IMR-90 (cell line): Measurements from ENCODE around the gene SNX1. TPM values are rescaled to one million over a fixed set of nuclear protein-coding genes. Genes with fewer than 3 reads are reported as not detected.

Experiments used
- ATAC-seq: fragments of 200-7000 bp; cut with Tn5 transposase; 2 replicates; pipeline ENCODE4 v1.9.1; 2020; ENCODE audit warnings: low read depth, mild to moderate bottlenecking, moderate library complexity
- BruUV-seq: library from RNA; stranded (reverse); fragments of 400-500 nt; replicated peaks from 2 replicates; lab custom pipeline; 2021; lab: Mats Ljungman, UMichigan
- CTCF ChIA-PET: fragments of 300-600 bp; formaldehyde crosslinking; extraction: SDS; loops from one replicate; lab custom pipeline; 2021; ENCODE audit warnings: antibody characterized with exemption; lab: Yijun Ruan, JAX
- POLR2A ChIA-PET: fragments of 300-600 bp; sonication (Branson Sonifier 250); formaldehyde crosslinking; loops from one replicate; lab custom pipeline; 2022; ENCODE audit warnings: antibody characterized with exemption; ENCODE audit not compliant: unreplicated experiment; lab: Charles Lee
- DNase-seq: peaks from one replicate; pipeline ENCODE4 v3.0.0; 2013
- H2AFZ ChIP-seq: replicated peaks from 2 replicates; pipeline ENCODE3; 2013; ENCODE audit warnings: low read length, mild to moderate bottlenecking; ENCODE audit not compliant: poor library complexity
- H2AK5ac ChIP-seq: 2 replicates; pipeline ENCODE4 v1.6.1; 2013; ENCODE audit warnings: low read depth, low read length, inconsistent platforms
- H2AK9ac ChIP-seq: replicated peaks from 2 replicates; pipeline ENCODE3; 2013; ENCODE audit warnings: mild to moderate bottlenecking, low read depth, low read length, moderate library complexity; ENCODE audit not compliant: poor library complexity
- H2BK120ac ChIP-seq: 2 replicates; pipeline ENCODE4 v1.6.1; 2013; ENCODE audit warnings: low read depth, low read length, inconsistent platforms
- H2BK15ac ChIP-seq: 3 replicates; pipeline ENCODE4 v1.6.1; 2013; ENCODE audit warnings: low read depth, low read length, inconsistent platforms
- H2BK20ac ChIP-seq: 2 replicates; pipeline ENCODE4 v1.6.1; 2013; ENCODE audit warnings: low read depth, mild to moderate bottlenecking, inconsistent platforms, low read length, moderate library complexity
- H2BK5ac ChIP-seq: 2 replicates; pipeline ENCODE4 v1.6.1; 2013; ENCODE audit warnings: mild to moderate bottlenecking, low read depth, low read length, inconsistent platforms; ENCODE audit not compliant: poor library complexity, severe bottlenecking
- H3K14ac ChIP-seq: replicated peaks from 2 replicates; pipeline ENCODE4 v1.6.1; 2013; ENCODE audit warnings: low read depth, low read length, inconsistent platforms
- H3K18ac ChIP-seq: 2 replicates; pipeline ENCODE4 v1.6.1; 2013; ENCODE audit warnings: low read depth, low read length, control low read depth
- H3K23ac ChIP-seq: 2 replicates; pipeline ENCODE4 v1.6.1; 2013; ENCODE audit warnings: low read depth, low read length, inconsistent platforms
- H3K27ac ChIP-seq: 2 replicates; pipeline ENCODE4 v1.5.1; 2013; ENCODE audit warnings: mild to moderate bottlenecking, control low read depth, low read length; ENCODE audit not compliant: insufficient read depth
- H3K27me3 ChIP-seq: 2 replicates; pipeline ENCODE4 v1.6.1; 2013; ENCODE audit warnings: low read length; ENCODE audit not compliant: control insufficient read depth, insufficient read depth
- H3K36me3 ChIP-seq: 2 replicates; pipeline ENCODE4 v1.6.1; 2013; ENCODE audit warnings: low read length, mixed read lengths; ENCODE audit not compliant: control insufficient read depth, insufficient read depth
- H3K4ac ChIP-seq: 2 replicates; pipeline ENCODE4 v1.6.1; 2013; ENCODE audit warnings: low read depth, low read length, inconsistent platforms
- H3K4me1 ChIP-seq: 2 replicates; pipeline ENCODE4 v1.6.1; 2013; ENCODE audit warnings: low read length, mixed read lengths; ENCODE audit not compliant: control insufficient read depth, insufficient read depth
- H3K4me2 ChIP-seq: 2 replicates; pipeline ENCODE4 v1.6.1; 2013; ENCODE audit warnings: low read depth, mild to moderate bottlenecking, control low read depth, low read length, moderate library complexity
- H3K4me3 ChIP-seq: 2 replicates; pipeline ENCODE4 v1.5.1; 2013; ENCODE audit warnings: low read depth, mild to moderate bottlenecking, control low read depth, low read length, moderate library complexity; ENCODE audit not compliant: insufficient read depth
- H3K56ac ChIP-seq: 2 replicates; pipeline ENCODE4 v1.6.1; 2013; ENCODE audit warnings: low read length, inconsistent platforms; ENCODE audit not compliant: insufficient read depth; ENCODE audit errors: extremely low read depth
- H3K79me1 ChIP-seq, 2 experiments: 2 replicates each; pipeline ENCODE4 v1.6.1; 2013; ENCODE audit warnings: low read length in 2 of 2, inconsistent platforms in 1 of 2, low read depth in 1 of 2
- H3K9ac ChIP-seq: 2 replicates; pipeline ENCODE4 v1.6.1; 2013; ENCODE audit warnings: low read depth, low read length, control low read depth
- H3K9me1 ChIP-seq: 2 replicates; pipeline ENCODE4 v1.6.1; 2013; ENCODE audit warnings: low read length, inconsistent platforms; ENCODE audit not compliant: insufficient read depth
- H3K9me3 ChIP-seq: 2 replicates; pipeline ENCODE4 v1.6.1; 2013; ENCODE audit warnings: low read length; ENCODE audit not compliant: control insufficient read depth, insufficient read depth
- H4K20me1 ChIP-seq: 2 replicates; pipeline ENCODE4 v1.6.1; 2013; ENCODE audit warnings: low read length, inconsistent platforms; ENCODE audit not compliant: insufficient read depth
- H4K5ac ChIP-seq: 2 replicates; pipeline ENCODE4 v1.6.1; 2013; ENCODE audit warnings: mild to moderate bottlenecking, low read depth, low read length, control low read depth
- H4K8ac ChIP-seq, 2 experiments: 2 replicates each; pipeline ENCODE4 v1.6.1; 2013; ENCODE audit warnings: low read depth in 2 of 2, low read length in 2 of 2, control low read depth in 1 of 2, inconsistent platforms in 1 of 2
- H4K91ac ChIP-seq: 2 replicates; pipeline ENCODE4 v1.6.1; 2013; ENCODE audit warnings: low read depth, low read length, inconsistent platforms; ENCODE audit not compliant: insufficient read depth
- MAFK ChIP-seq: IDR thresholded peaks from 2 replicates; pipeline ENCODE4 v1.6.1; 2012; ENCODE audit warnings: low read depth, low read length, improper control_type of control experiment
- RCOR1 ChIP-seq: IDR thresholded peaks from 2 replicates; pipeline ENCODE4 v1.6.1; 2012; ENCODE audit warnings: mild to moderate bottlenecking, low read length, improper control_type of control experiment; ENCODE audit not compliant: insufficient replicate concordance
- WGBS, 2 experiments: methylation state at CpG; one replicate each; pipeline versions ENCODE4 v1.1.5 to v1.1.7; 2013; ENCODE audit warnings: missing lambda C conversion rate in 2 of 2; ENCODE audit not compliant: insufficient read length in 1 of 2; ENCODE audit errors: extremely low coverage in 2 of 2; 5-methylcytosine and 5-hydroxymethylcytosine counted together
- dilution Hi-C: fragments of 300-500 bp; cut with HindIII; formaldehyde crosslinking; loops from one replicate; pipeline ENCODE4 v1.14.3; 2018; ENCODE audit warnings: low sequenced_read_pairs; ENCODE audit not compliant: unreplicated experiment
- in situ Hi-C: fragments of 300-500 bp; cut with MboI; formaldehyde crosslinking; loops from 3 replicates; pipeline ENCODE4 v1.14.3; 2019; ENCODE audit warnings: low sequenced_read_pairs, inconsistent platforms, mixed read lengths
- intact Hi-C: fragments of 100-400 bp; cut with micrococcal nuclease; formaldehyde crosslinking; loops from 2 replicates; pipeline ENCODE4 v1.10.0; 2022
- polyA plus RNA-seq, 3 experiments: library from polyadenylated mRNA; depleted of rRNA; stranded (reverse); fragments of >200 nt; gene quantifications; 2 replicates each; pipeline ENCODE4 v1.2.3, GENCODE V29; 2012; ENCODE audit warnings: low replicate concordance in 1 of 3
- total RNA-seq: library from RNA; depleted of rRNA; stranded (reverse); fragments of >200 nt; gene quantifications from 2 replicates; pipeline ENCODE4 v1.2.3, GENCODE V29; 2012

Gene SNX1
- total and polyA plus RNA-seq, 2 of the 4 experiments (the other 2 are of a cell fraction), result 35.3 to 72.3 TPM

DNA sequence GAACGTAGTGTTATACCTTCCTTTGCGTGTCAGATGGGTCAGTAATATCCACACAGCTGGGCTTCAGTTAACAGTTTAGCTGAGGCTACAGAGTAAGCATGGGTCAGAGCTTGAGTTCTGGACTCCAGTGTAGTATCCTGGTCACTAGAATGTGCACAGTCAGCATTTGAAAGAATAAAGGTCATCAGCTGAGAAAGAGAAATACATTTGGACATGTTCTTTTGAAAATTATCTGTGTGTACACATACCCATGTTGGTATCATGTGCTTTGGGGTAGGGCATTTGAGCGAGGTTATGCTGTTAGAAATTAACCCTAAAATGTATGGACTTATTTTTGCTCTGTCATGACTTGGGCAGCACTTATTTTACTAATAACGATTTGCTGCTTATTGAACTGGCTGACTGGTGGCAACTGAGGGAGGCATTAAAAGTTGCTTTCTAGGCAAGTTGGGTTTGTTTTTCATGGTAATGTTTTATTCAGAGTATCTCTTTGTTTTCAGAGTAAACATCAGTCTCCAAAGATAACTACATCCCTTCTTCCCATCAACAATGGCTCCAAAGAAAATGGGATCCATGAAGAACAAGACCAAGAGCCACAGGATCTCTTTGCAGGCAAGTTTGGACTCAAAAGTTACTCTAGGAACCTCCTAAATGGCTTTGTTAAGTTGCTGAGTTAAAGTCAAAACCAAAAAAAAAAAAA is 16.4 kb downstream of the SNX1 start:
- no peak overlapping the region for H2BK20ac ChIP-seq
- peaks cover 9% of the 10 kb centered on the region for H3K9me1 ChIP-seq
- no TSS peak for BruUV-seq
- H2AK9ac ChIP-seq, result no peak overlapping the region
- 0 out of 2 replicates have a peak, but pooled peaks have one; percentile 16 for ATAC-seq
- no peak overlapping the region for H3K9ac ChIP-seq
- dilution Hi-C loops, result no loop called here
- H3K14ac ChIP-seq, result 0 out of 2 replicates have a peak overlapping the region, but pooled peaks have one; percentile 6
- no peak overlapping the region for H2BK5ac ChIP-seq
- no peak overlapping the region for H4K8ac ChIP-seq
- peaks cover 37 to 55% of the 10 kb centered on the region in 2 experiments for H3K79me1 ChIP-seq
- no peak overlapping the region for H3K4me2 ChIP-seq
- no peak overlapping the region for H4K91ac ChIP-seq
- H3K4ac ChIP-seq, result no peak overlapping the region
- POLR2A ChIA-PET, result interaction anchor here (1.5 kb wide), 1 partner anchor 18 kb away, joined by 3 read pairs; the partner anchor contains the start of gene CIAO2A
- intact Hi-C loops, result loop anchor here (5.0 kb wide), 1 partner anchor 35 kb away; no protein-coding TSS in a partner anchor
- H3K27ac ChIP-seq, result no peak overlapping the region
- no peak overlapping the region for H4K5ac ChIP-seq
- TF ChIP-seq MAFK, result peak; percentile 98
- no peak for TF ChIP-seq RCOR1
- no CpG with 5 or more reads among the region's 4 CpGs for WGBS, 2 experiments
- H3K27me3 ChIP-seq, result no peaks in the 10 kb centered on the region
- no peaks in the 10 kb centered on the region for H3K9me3 ChIP-seq
- peaks cover 29% of the 10 kb centered on the region; the same call in 1 of the 2 replicates for H4K20me1 ChIP-seq
- in situ Hi-C loops, result no loop called here
- no peak overlapping the region for H2AK5ac ChIP-seq
- H3K18ac ChIP-seq, result no peak overlapping the region
- peaks cover 18% of the 10 kb centered on the region for H3K36me3 ChIP-seq
- no peak overlapping the region for H3K4me3 ChIP-seq
- CTCF ChIA-PET, result interaction anchor here (1.3 kb wide), 1 partner anchor 13 kb away, joined by 5 read pairs; no protein-coding TSS in a partner anchor
- H3K56ac ChIP-seq, result no peak overlapping the region
- H2AFZ ChIP-seq, result no peak overlapping the region
- H3K4me1 ChIP-seq, result peaks cover 4% of the 10 kb centered on the region
- no peak overlapping the region for H2BK120ac ChIP-seq
- peak overlapping the region; percentile 32; the same call in 1 of the 2 replicates for H3K23ac ChIP-seq
- no peak overlapping the region for H2BK15ac ChIP-seq
- DNase-seq, result no peak
